ENCODE results near the gene HBEGF.

- TF ChIP-seq CTCF (conservative IDR thresholded peaks at IDR 0.05) (no peak), ZFX (IDR thresholded peaks at IDR 0.05) (no peak)
Observed at GRCh38 chr5:140347360-140347759, 957 bp upstream of the HBEGF start.

Data from C4-2B (cell line).